ENCODE results near the gene PEX3. TPM values are rescaled to one million over a fixed set of nuclear protein-coding genes. Genes with fewer than 3 reads are reported as not detected.

PEX3 gene
- total and polyA plus RNA-seq, 10 of the 15 experiments (the other 5 are each of a cell fraction or from before 2014, with no cell fraction given) = 18.6 to 70.7 (median 38.6) TPM

DNA sequence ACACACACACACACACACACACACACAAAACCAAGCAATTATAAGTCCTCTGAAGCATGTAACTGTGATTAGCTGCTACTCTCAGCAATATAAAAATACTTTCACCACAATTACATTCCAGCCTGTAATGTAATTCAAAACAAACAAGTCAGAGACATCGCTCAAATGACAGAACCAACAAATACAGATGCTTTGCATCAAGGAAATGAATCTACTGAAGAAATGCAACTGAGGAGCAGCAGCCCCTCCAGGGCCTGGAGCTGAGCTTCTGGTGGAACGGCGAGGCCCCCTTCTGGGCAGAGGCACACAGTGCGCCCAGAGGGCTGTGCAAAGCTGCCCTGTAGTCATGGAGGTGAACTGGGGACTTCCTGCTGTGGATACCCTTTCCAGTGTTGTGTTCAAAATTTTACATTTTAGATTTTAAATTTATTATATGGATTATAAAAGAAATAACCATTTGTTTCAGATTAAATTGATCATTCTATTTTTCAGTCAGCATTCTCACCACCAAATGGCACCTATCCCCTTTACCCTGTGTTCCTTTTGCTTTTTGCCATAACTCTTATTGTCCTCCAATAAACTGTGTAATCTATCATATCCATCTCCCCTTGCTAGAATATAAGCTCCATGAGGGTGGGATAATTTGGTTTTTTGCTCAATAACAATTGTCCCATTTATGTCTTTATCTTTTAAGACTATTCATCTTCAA lies 23.3 kb upstream of the PEX3 start (continued):
- TF ChIP-seq, protein P1, sequence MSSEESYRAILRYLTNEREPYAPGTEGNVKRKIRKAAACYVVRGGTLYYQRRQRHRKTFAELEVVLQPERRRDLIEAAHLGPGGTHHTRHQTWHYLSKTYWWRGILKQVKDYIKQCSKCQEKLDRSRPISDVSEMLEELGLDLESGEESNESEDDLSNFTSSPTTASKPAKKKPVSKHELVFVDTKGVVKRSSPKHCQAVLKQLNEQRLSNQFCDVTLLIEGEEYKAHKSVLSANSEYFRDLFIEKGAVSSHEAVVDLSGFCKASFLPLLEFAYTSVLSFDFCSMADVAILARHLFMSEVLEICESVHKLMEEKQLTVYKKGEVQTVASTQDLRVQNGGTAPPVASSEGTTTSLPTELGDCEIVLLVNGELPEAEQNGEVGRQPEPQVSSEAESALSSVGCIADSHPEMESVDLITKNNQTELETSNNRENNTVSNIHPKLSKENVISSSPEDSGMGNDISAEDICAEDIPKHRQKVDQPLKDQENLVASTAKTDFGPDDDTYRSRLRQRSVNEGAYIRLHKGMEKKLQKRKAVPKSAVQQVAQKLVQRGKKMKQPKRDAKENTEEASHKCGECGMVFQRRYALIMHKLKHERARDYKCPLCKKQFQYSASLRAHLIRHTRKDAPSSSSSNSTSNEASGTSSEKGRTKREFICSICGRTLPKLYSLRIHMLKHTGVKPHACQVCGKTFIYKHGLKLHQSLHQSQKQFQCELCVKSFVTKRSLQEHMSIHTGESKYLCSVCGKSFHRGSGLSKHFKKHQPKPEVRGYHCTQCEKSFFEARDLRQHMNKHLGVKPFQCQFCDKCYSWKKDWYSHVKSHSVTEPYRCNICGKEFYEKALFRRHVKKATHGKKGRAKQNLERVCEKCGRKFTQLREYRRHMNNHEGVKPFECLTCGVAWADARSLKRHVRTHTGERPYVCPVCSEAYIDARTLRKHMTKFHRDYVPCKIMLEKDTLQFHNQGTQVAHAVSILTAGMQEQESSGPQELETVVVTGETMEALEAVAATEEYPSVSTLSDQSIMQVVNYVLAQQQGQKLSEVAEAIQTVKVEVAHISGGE (CRISPR knock-in tag; IDR thresholded peaks at IDR 0.05) = no peak
- TF ChIP-seq, protein P2, sequence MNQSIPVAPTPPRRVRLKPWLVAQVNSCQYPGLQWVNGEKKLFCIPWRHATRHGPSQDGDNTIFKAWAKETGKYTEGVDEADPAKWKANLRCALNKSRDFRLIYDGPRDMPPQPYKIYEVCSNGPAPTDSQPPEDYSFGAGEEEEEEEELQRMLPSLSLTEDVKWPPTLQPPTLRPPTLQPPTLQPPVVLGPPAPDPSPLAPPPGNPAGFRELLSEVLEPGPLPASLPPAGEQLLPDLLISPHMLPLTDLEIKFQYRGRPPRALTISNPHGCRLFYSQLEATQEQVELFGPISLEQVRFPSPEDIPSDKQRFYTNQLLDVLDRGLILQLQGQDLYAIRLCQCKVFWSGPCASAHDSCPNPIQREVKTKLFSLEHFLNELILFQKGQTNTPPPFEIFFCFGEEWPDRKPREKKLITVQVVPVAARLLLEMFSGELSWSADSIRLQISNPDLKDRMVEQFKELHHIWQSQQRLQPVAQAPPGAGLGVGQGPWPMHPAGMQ (IDR thresholded peaks at IDR 0.05; ENCODE audit: borderline replicate concordance) = no peak; the same call in 1 of the 2 replicates
- TF ChIP-seq KDM1A (IDR thresholded peaks at IDR 0.05; ENCODE audit: borderline replicate concordance) (no peak), JUND (IDR thresholded peaks at IDR 0.05; ENCODE audit: low read depth, low read length) (no peak), TARDBP (IDR thresholded peaks at IDR 0.05; ENCODE audit: borderline replicate concordance) (no peak), IKZF1 (conservative IDR thresholded peaks at IDR 0.05) (no peak), CHD1 (IDR thresholded peaks at IDR 0.05; ENCODE audit: low read depth, low read length) (no peak), YY1 (IDR thresholded peaks at IDR 0.05; ENCODE audit: low read depth, low read length) (peak; percentile 85), BHLHE40 (IDR thresholded peaks at IDR 0.05; ENCODE audit: borderline replicate concordance in 1 of 2, low read depth in 2 of 2, low read length in 1 of 2) (0 out of 4 replicates have a peak, but pooled peaks of 1 of the 2 experiments have one; percentile 13), TBL1XR1 (IDR thresholded peaks at IDR 0.05; ENCODE audit: low read depth, low read length) (0 out of 2 replicates have a peak, but pooled peaks have one; percentile 46), SRF (IDR thresholded peaks at IDR 0.05; ENCODE audit: low read depth in 2 of 2, low read length in 2 of 2) (no peak), SMAD5 (IDR thresholded peaks at IDR 0.05; ENCODE audit: low read depth) (no peak), RBBP5 (conservative IDR thresholded peaks at IDR 0.05) (no peak), PAX5 (IDR thresholded peaks at IDR 0.05; ENCODE audit: borderline replicate concordance, low read depth, low read length) (0 out of 2 replicates have a peak, but pooled peaks have one; percentile 32), ZNF384 (IDR thresholded peaks at IDR 0.05; ENCODE audit: borderline replicate concordance, low read depth, low read length) (no peak), CBX5 (IDR thresholded peaks at IDR 0.05; ENCODE audit: low read depth) (0 out of 2 replicates have a peak, but pooled peaks have one; percentile 68), MXI1 (IDR thresholded peaks at IDR 0.05; ENCODE audit: low read depth, low read length) (no peak)
- TF ChIP-seq, protein P3, sequence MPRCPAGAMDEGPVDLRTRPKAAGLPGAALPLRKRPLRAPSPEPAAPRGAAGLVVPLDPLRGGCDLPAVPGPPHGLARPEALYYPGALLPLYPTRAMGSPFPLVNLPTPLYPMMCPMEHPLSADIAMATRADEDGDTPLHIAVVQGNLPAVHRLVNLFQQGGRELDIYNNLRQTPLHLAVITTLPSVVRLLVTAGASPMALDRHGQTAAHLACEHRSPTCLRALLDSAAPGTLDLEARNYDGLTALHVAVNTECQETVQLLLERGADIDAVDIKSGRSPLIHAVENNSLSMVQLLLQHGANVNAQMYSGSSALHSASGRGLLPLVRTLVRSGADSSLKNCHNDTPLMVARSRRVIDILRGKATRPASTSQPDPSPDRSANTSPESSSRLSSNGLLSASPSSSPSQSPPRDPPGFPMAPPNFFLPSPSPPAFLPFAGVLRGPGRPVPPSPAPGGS (IDR thresholded peaks at IDR 0.05; ENCODE audit: borderline replicate concordance, insufficient read depth, low read depth, low read length, poor library complexity, severe bottlenecking) = no peak
- TF ChIP-seq, protein P4, sequence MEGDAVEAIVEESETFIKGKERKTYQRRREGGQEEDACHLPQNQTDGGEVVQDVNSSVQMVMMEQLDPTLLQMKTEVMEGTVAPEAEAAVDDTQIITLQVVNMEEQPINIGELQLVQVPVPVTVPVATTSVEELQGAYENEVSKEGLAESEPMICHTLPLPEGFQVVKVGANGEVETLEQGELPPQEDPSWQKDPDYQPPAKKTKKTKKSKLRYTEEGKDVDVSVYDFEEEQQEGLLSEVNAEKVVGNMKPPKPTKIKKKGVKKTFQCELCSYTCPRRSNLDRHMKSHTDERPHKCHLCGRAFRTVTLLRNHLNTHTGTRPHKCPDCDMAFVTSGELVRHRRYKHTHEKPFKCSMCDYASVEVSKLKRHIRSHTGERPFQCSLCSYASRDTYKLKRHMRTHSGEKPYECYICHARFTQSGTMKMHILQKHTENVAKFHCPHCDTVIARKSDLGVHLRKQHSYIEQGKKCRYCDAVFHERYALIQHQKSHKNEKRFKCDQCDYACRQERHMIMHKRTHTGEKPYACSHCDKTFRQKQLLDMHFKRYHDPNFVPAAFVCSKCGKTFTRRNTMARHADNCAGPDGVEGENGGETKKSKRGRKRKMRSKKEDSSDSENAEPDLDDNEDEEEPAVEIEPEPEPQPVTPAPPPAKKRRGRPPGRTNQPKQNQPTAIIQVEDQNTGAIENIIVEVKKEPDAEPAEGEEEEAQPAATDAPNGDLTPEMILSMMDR (IDR thresholded peaks at IDR 0.05 in 2 of 3, conservative IDR thresholded peaks at IDR 0.05 in 1 of 3; ENCODE audit: control insufficient read depth in 2 of 3, extremely low read depth in 1 of 3, insufficient read depth in 1 of 3, low read depth in 3 of 3, low read length in 3 of 3) = peak; percentile 94 to 98 (median 96); a peak in 5 of 6 replicates
- TF ChIP-seq, protein P5, sequence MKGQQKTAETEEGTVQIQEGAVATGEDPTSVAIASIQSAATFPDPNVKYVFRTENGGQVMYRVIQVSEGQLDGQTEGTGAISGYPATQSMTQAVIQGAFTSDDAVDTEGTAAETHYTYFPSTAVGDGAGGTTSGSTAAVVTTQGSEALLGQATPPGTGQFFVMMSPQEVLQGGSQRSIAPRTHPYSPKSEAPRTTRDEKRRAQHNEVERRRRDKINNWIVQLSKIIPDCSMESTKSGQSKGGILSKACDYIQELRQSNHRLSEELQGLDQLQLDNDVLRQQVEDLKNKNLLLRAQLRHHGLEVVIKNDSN (IDR thresholded peaks at IDR 0.05; ENCODE audit: borderline replicate concordance, extremely low read length, insufficient read depth, low read depth, low read length) = no peak
